IMR-90 (cell line): ENCODE data around the gene FAM20C.

Experiments
- CHD1 ChIP-seq: IDR thresholded peaks from 2 replicates; pipeline ENCODE4 v1.6.1; 2012; ENCODE audit warnings: low read depth, low read length, improper control_type of control experiment
- CTCF ChIP-seq: conservative IDR thresholded peaks from 2 replicates; pipeline ENCODE4 v1.5.1; 2012; ENCODE audit warnings: mild to moderate bottlenecking, low read depth, low read length, improper control_type of control experiment
- MAZ ChIP-seq: IDR thresholded peaks from 2 replicates; pipeline ENCODE4 v1.6.1; 2012; ENCODE audit warnings: low read depth, mild to moderate bottlenecking, low read length, improper control_type of control experiment, moderate library complexity, borderline replicate concordance
- MXI1 ChIP-seq: IDR thresholded peaks from 2 replicates; pipeline ENCODE4 v1.6.1; 2012; ENCODE audit warnings: low read depth, mild to moderate bottlenecking, low read length, moderate library complexity, borderline replicate concordance
- NFE2L2 ChIP-seq: fragments of 150-350 bp; IDR thresholded peaks from 2 replicates; pipeline ENCODE4 v1.6.1; 2016; ENCODE audit warnings: low read depth, mild to moderate bottlenecking, low read length
- POLR2A ChIP-seq: IDR thresholded peaks from 2 replicates; pipeline ENCODE4 v1.6.1; 2012; ENCODE audit warnings: mild to moderate bottlenecking, low read depth, low read length
- RAD21 ChIP-seq: IDR thresholded peaks from 2 replicates; pipeline ENCODE4 v1.6.1; 2012; ENCODE audit warnings: low read length, improper control_type of control experiment
- USF2 ChIP-seq: fragments of 150-350 bp; IDR thresholded peaks from 2 replicates; pipeline ENCODE4 v1.6.1; 2017; ENCODE audit warnings: mild to moderate bottlenecking, antibody characterized with exemption, low read length, low read depth

GRCh38 chr7:167976-168791, 24.2 kb upstream of the FAM20C start:
- TF ChIP-seq CTCF (no peak), CHD1 (no peak), MAZ (no peak), POLR2A (no peak), MXI1 (no peak), USF2 (no peak), RAD21 (no peak), NFE2L2 (no peak)
